GM12878 (cell line): ENCODE results near the gene CTNNBL1. TPM values are rescaled to one million over a fixed set of nuclear protein-coding genes. Genes with fewer than 3 reads are reported as not detected.
A peak's percentile ranks its signal among the peaks of the same experiment; 100 is the strongest.

Experiments used
- ATF3 ChIP-seq: IDR thresholded peaks from 2 replicates; pipeline ENCODE4 v1.6.1; 2011; ENCODE audit warnings: low read depth, mild to moderate bottlenecking, low read length, moderate library complexity, borderline replicate concordance; ENCODE audit errors: extremely low read depth
- EGR1 ChIP-seq, 2 experiments: IDR thresholded peaks; 1 replicate in 1 of 2; 2 replicates in 1 of 2; pipeline ENCODE4 v1.6.1; 2011 to 2012; ENCODE audit warnings: low read depth in 2 of 2, low read length in 2 of 2, borderline replicate concordance in 1 of 2, mild to moderate bottlenecking in 1 of 2, moderate library complexity in 1 of 2
- EP300 ChIP-seq, 2 experiments: fragments of 150-350 bp in 1 of 2; IDR thresholded peaks; 2 replicates each; pipeline ENCODE4 v1.6.1; 2011 to 2012; ENCODE audit warnings: low read depth in 2 of 2, low read length in 2 of 2, borderline replicate concordance in 1 of 2, improper control_type of control experiment in 1 of 2, inconsistent platforms in 1 of 2; ENCODE audit not compliant: control insufficient read depth in 1 of 2
- HCFC1 ChIP-seq: fragments of 150-350 bp; IDR thresholded peaks from 2 replicates; pipeline ENCODE4 v1.6.1; 2014; ENCODE audit warnings: low read length
- MXI1 ChIP-seq: fragments of 150-350 bp; IDR thresholded peaks from 2 replicates; pipeline ENCODE4 v1.6.1; 2011; ENCODE audit warnings: low read depth, mild to moderate bottlenecking, inconsistent platforms, low read length, improper control_type of control experiment
- NFYA ChIP-seq: IDR thresholded peaks from 2 replicates; pipeline ENCODE4 v1.6.1; 2011; ENCODE audit warnings: low read depth, mild to moderate bottlenecking, low read length, improper control_type of control experiment, borderline replicate concordance
- NR2C2 ChIP-seq: IDR thresholded peaks from 2 replicates; pipeline ENCODE4 v1.6.1; 2011; ENCODE audit warnings: borderline replicate concordance, low read depth; ENCODE audit not compliant: control insufficient read depth, insufficient read length
- RFX5 ChIP-seq: IDR thresholded peaks from 2 replicates; pipeline ENCODE4 v1.6.1; 2011; ENCODE audit warnings: low read depth, low read length, improper control_type of control experiment
- RUNX3 ChIP-seq: IDR thresholded peaks from 2 replicates; pipeline ENCODE4 v1.6.1; 2012; ENCODE audit warnings: low read length, inconsistent platforms
- SPI1 ChIP-seq: IDR thresholded peaks from 2 replicates; pipeline ENCODE4 v1.6.1; 2011; ENCODE audit warnings: low read depth, mild to moderate bottlenecking, low read length, moderate library complexity, borderline replicate concordance; ENCODE audit not compliant: insufficient read depth
- polyA plus RNA-seq, 11 experiments: library from polyadenylated mRNA; depleted of rRNA in 4 of 11; unstranded in 6 of 11; stranded (reverse) in 5 of 11; fragments of >200 nt; fragmentation: Nextera tagmentation in 4 of 11; fragmentation: Illumina TruSeq in 1 of 11; extraction: Ambion mirVana in 4 of 11; extraction: Trizol in 1 of 11; gene quantifications; 1 replicate in 1 of 11; 2 replicates in 10 of 11; pipeline versions ENCODE4 v1.2.1 to v1.2.3, GENCODE V29; 2011 to 2016; ENCODE audit warnings: inconsistent platforms in 2 of 11, missing spikeins in 2 of 11, low read depth in 1 of 11
- total RNA-seq, 4 experiments: library from RNA; depleted of rRNA in 3 of 4; stranded (reverse); fragments of >200 nt in 3 of 4; fragmentation: Illumina TruSeq in 1 of 4; extraction: Trizol in 1 of 4; gene quantifications; 2 replicates each; pipeline versions ENCODE4 v1.2.1 to v1.2.3, GENCODE V29; 2013 to 2021
- TF ChIP-seq, protein P1 (sequence below): fragments of 150-350 bp; IDR thresholded peaks from 2 replicates; pipeline ENCODE4 v1.6.1; 2014; ENCODE audit warnings: mild to moderate bottlenecking, low read depth, low read length
- TF ChIP-seq, protein P2 (sequence below): fragments of 450-650 bp; formaldehyde crosslinking; IDR thresholded peaks from 2 replicates; pipeline ENCODE4 v1.4.0; 2020; ENCODE audit warnings: mild to moderate bottlenecking, moderate library complexity
- TF ChIP-seq, protein P3 (sequence below): fragments of 450-650 bp; IDR thresholded peaks from 2 replicates; pipeline ENCODE4 v1.6.1; 2016; ENCODE audit warnings: mild to moderate bottlenecking, moderate library complexity, borderline replicate concordance
- TF ChIP-seq, protein P4 (sequence below): fragments of 450-650 bp; IDR thresholded peaks from 2 replicates; pipeline ENCODE4 v1.6.1; 2017; ENCODE audit warnings: low read depth, mild to moderate bottlenecking, moderate library complexity

Gene CTNNBL1
- total and polyA plus RNA-seq, 10 of the 15 experiments (the other 5 are each of a cell fraction or from before 2014, with no cell fraction given): 43.1 to 102 (median 67.8) TPM

DNA sequence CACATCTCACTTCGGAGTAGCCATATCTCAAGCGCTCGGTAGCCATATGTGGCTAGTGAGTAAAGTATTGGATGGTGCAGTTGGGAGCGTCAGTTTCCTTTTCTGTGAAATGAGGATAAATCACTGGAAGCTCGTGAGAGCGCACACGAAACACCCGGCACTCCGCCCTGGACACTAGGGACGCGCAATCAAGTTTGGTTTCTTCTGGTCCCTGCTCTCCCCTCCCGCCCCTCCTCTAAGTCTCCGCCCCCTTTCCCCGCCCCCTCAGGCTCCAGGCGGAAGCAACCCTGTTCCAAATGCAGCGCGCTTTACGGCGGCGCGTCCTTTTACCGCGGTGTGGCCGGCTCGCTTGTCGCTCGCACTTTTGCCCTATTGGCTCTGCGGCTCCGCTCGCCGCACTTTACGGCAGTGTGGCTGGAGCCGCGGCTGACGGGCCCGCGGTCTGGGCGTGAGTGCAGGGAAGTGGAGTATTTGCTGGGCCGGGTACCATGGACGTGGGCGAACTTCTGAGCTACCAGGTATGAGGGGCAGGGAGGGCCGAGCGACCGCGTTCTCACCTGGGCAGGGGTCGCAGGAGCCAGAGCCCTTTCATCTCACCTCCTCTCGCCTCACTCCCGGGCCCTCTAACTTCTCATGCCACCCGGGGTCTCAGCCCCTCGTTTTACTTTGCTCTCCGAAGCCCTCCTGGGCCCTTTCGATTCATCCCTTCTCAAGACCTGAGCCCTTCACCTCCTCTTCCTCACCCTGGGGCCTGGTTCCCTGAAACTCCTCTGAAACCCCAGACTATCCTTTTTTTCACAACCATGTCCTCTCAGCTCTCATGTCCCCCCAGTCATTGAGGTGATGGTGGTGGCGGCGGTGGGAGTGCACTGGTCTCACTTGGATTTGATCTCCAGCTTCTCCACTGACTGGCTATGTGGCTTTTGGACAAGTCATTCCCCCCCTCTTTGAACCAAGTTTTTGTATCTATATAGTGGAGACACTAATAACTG is at the start of gene CTNNBL1 (continued):
- TF ChIP-seq, protein P1, sequence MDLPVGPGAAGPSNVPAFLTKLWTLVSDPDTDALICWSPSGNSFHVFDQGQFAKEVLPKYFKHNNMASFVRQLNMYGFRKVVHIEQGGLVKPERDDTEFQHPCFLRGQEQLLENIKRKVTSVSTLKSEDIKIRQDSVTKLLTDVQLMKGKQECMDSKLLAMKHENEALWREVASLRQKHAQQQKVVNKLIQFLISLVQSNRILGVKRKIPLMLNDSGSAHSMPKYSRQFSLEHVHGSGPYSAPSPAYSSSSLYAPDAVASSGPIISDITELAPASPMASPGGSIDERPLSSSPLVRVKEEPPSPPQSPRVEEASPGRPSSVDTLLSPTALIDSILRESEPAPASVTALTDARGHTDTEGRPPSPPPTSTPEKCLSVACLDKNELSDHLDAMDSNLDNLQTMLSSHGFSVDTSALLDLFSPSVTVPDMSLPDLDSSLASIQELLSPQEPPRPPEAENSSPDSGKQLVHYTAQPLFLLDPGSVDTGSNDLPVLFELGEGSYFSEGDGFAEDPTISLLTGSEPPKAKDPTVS: peak; percentile 72; the same call in 1 of the 2 replicates
- TF ChIP-seq EP300 (IDR thresholded peaks at IDR 0.05; ENCODE audit: borderline replicate concordance in 1 of 2, control insufficient read depth in 1 of 2, low read depth in 2 of 2, low read length in 2 of 2) (0 out of 4 replicates have a peak, but pooled peaks of 1 of the 2 experiments have one; percentile 10), HCFC1 (peak; percentile 83), RFX5 (0 out of 2 replicates have a peak, but pooled peaks have one; percentile 44), RUNX3 (peak; percentile 87), ATF3 (peak; percentile 93; the same call in 1 of the 2 replicates), SPI1 (peak; percentile 47), EGR1 (IDR thresholded peaks at IDR 0.05; ENCODE audit: borderline replicate concordance in 1 of 2, low read depth in 2 of 2, low read length in 2 of 2) (peak in 1 of 2 experiments; percentile 39; a peak in 1 of 3 replicates), NR2C2 (no peak), NFYA (no peak; the same call in 1 of the 2 replicates), MXI1 (peak; percentile 66)
- TF ChIP-seq, protein P2, sequence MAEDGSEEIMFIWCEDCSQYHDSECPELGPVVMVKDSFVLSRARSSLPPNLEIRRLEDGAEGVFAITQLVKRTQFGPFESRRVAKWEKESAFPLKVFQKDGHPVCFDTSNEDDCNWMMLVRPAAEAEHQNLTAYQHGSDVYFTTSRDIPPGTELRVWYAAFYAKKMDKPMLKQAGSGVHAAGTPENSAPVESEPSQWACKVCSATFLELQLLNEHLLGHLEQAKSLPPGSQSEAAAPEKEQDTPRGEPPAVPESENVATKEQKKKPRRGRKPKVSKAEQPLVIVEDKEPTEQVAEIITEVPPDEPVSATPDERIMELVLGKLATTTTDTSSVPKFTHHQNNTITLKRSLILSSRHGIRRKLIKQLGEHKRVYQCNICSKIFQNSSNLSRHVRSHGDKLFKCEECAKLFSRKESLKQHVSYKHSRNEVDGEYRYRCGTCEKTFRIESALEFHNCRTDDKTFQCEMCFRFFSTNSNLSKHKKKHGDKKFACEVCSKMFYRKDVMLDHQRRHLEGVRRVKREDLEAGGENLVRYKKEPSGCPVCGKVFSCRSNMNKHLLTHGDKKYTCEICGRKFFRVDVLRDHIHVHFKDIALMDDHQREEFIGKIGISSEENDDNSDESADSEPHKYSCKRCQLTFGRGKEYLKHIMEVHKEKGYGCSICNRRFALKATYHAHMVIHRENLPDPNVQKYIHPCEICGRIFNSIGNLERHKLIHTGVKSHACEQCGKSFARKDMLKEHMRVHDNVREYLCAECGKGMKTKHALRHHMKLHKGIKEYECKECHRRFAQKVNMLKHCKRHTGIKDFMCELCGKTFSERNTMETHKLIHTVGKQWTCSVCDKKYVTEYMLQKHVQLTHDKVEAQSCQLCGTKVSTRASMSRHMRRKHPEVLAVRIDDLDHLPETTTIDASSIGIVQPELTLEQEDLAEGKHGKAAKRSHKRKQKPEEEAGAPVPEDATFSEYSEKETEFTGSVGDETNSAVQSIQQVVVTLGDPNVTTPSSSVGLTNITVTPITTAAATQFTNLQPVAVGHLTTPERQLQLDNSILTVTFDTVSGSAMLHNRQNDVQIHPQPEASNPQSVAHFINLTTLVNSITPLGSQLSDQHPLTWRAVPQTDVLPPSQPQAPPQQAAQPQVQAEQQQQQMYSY: no peak
- TF ChIP-seq, protein P3, sequence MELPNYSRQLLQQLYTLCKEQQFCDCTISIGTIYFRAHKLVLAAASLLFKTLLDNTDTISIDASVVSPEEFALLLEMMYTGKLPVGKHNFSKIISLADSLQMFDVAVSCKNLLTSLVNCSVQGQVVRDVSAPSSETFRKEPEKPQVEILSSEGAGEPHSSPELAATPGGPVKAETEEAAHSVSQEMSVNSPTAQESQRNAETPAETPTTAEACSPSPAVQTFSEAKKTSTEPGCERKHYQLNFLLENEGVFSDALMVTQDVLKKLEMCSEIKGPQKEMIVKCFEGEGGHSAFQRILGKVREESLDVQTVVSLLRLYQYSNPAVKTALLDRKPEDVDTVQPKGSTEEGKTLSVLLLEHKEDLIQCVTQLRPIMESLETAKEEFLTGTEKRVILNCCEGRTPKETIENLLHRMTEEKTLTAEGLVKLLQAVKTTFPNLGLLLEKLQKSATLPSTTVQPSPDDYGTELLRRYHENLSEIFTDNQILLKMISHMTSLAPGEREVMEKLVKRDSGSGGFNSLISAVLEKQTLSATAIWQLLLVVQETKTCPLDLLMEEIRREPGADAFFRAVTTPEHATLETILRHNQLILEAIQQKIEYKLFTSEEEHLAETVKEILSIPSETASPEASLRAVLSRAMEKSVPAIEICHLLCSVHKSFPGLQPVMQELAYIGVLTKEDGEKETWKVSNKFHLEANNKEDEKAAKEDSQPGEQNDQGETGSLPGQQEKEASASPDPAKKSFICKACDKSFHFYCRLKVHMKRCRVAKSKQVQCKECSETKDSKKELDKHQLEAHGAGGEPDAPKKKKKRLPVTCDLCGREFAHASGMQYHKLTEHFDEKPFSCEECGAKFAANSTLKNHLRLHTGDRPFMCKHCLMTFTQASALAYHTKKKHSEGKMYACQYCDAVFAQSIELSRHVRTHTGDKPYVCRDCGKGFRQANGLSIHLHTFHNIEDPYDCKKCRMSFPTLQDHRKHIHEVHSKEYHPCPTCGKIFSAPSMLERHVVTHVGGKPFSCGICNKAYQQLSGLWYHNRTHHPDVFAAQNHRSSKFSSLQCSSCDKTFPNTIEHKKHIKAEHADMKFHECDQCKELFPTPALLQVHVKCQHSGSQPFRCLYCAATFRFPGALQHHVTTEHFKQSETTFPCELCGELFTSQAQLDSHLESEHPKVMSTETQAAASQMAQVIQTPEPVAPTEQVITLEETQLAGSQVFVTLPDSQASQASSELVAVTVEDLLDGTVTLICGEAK: peak; percentile 34; the same call in 1 of the 2 replicates
- TF ChIP-seq, protein P4, sequence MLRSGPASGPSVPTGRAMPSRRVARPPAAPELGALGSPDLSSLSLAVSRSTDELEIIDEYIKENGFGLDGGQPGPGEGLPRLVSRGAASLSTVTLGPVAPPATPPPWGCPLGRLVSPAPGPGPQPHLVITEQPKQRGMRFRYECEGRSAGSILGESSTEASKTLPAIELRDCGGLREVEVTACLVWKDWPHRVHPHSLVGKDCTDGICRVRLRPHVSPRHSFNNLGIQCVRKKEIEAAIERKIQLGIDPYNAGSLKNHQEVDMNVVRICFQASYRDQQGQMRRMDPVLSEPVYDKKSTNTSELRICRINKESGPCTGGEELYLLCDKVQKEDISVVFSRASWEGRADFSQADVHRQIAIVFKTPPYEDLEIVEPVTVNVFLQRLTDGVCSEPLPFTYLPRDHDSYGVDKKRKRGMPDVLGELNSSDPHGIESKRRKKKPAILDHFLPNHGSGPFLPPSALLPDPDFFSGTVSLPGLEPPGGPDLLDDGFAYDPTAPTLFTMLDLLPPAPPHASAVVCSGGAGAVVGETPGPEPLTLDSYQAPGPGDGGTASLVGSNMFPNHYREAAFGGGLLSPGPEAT: peak; percentile 35; the same call in 1 of the 2 replicates
